Neural cell (in vitro differentiated cells): ENCODE measurements around the gene PPP1R36.

Experiments used
- CTCF ChIP-seq: fragments of 450-650 bp; IDR thresholded peaks from 2 replicates; pipeline ENCODE4 v1.5.1; 2014; ENCODE audit warnings: antibody characterized with exemption, mild to moderate bottlenecking, moderate library complexity; ENCODE audit not compliant: poor library complexity, severe bottlenecking
- EP300 ChIP-seq: fragments of 450-650 bp; conservative IDR thresholded peaks from 2 replicates; pipeline ENCODE4 v1.6.1; 2014; ENCODE audit warnings: antibody characterized with exemption, mild to moderate bottlenecking, moderate library complexity; ENCODE audit not compliant: poor library complexity, severe bottlenecking
- EZH2 ChIP-seq: fragments of 200-600, 300-800 bp; shearing (Covaris generic), sonication (generic); IDR thresholded peaks from 2 replicates; pipeline ENCODE4 v1.6.1; 2014; ENCODE audit warnings: antibody characterized with exemption, low read length, borderline replicate concordance, mild to moderate bottlenecking; ENCODE audit not compliant: insufficient read depth, poor library complexity, severe bottlenecking
- MXI1 ChIP-seq: fragments of 450-650 bp; conservative IDR thresholded peaks from 2 replicates; pipeline ENCODE4 v1.6.1; 2014; ENCODE audit warnings: antibody characterized with exemption, mild to moderate bottlenecking; ENCODE audit not compliant: poor library complexity, severe bottlenecking
- POLR2AphosphoS5 ChIP-seq: IDR thresholded peaks from 2 replicates; pipeline ENCODE4 v1.6.1; 2012
- RAD21 ChIP-seq: fragments of 450-650 bp; conservative IDR thresholded peaks from 2 replicates; pipeline ENCODE4 v1.6.1; 2014; ENCODE audit warnings: antibody characterized with exemption, mild to moderate bottlenecking, moderate library complexity
- REST ChIP-seq: IDR thresholded peaks from 2 replicates; pipeline ENCODE4 v1.6.1; 2012; ENCODE audit warnings: borderline replicate concordance
- TAF1 ChIP-seq: IDR thresholded peaks from 2 replicates; pipeline ENCODE4 v1.6.1; 2012; ENCODE audit warnings: low read depth

GRCh38 chr14:64604001-64604400 is 54.2 kb downstream of the PPP1R36 start:
- no peak for TF ChIP-seq CTCF
- no peak for TF ChIP-seq EP300
- TF ChIP-seq EZH2 = no peak
- TF ChIP-seq POLR2AphosphoS5 = no peak
- no peak for TF ChIP-seq TAF1
- no peak for TF ChIP-seq REST
- no peak for TF ChIP-seq RAD21
- no peak for TF ChIP-seq MXI1
